ENCODE data around the gene NUP153. TPM values are rescaled to one million over a fixed set of nuclear protein-coding genes. Genes with fewer than 3 reads are reported as not detected.
"Not testable (repeated sequence)": the region's sequence is repeated elsewhere in the genome, so short reads cannot be mapped to it uniquely, and the experiment has no call there.

Gene NUP153
- total RNA-seq, 1 donor from 2014 or later = 30.8 TPM

- H3K9ac ChIP-seq (ENCODE audit: low read depth in 1 of 3, low read length in 3 of 3) = no peak overlapping the region
- no peaks in the 10 kb centered on the region for H3K36me3 ChIP-seq (ENCODE audit: control insufficient read depth in 3 of 3, insufficient read depth in 3 of 3, low read length in 3 of 3)
- H3K27ac ChIP-seq (ENCODE audit: low read depth, low read length) = no peak overlapping the region
- peaks cover 0 to 2% (median 0%) of the 10 kb centered on the region in 3 donors for H3K4me1 ChIP-seq (ENCODE audit: control insufficient read depth in 3 of 3, insufficient read depth in 3 of 3, low read length in 3 of 3)
- H3K9me3 ChIP-seq (ENCODE audit: control insufficient read depth in 3 of 3, low read length in 3 of 3) = no peaks in the 10 kb centered on the region
- H3K27me3 ChIP-seq (ENCODE audit: control insufficient read depth in 3 of 3, insufficient read depth in 3 of 3, low read length in 3 of 3) = no peaks in the 10 kb centered on the region
- no peak overlapping the region for H3K4me3 ChIP-seq (ENCODE audit: low read length in 3 of 3)
These were observed 117.2 kb downstream of the NUP153 start for GRCh38 chr6:17589406-17590096.

GRCh38 chr6:17588011-17588410 lies 118.7 kb downstream of the NUP153 start:
- Histone ChIP-seq H3K27ac (ENCODE audit: low read depth, low read length) (no peak overlapping the region), H3K9me3 (ENCODE audit: control insufficient read depth in 3 of 3, low read length in 3 of 3) (no peaks in the 10 kb centered on the region), H3K27me3 (ENCODE audit: control insufficient read depth in 3 of 3, insufficient read depth in 3 of 3, low read length in 3 of 3) (no peaks in the 10 kb centered on the region), H3K4me1 (ENCODE audit: control insufficient read depth in 3 of 3, insufficient read depth in 3 of 3, low read length in 3 of 3) (peaks cover 8 to 11% (median 8%) of the 10 kb centered on the region in 3 donors), H3K4me3 (ENCODE audit: low read length in 3 of 3) (no peak overlapping the region), H3K9ac (ENCODE audit: low read depth in 1 of 3, low read length in 3 of 3) (no peak overlapping the region), H3K36me3 (ENCODE audit: control insufficient read depth in 3 of 3, insufficient read depth in 3 of 3, low read length in 3 of 3) (no peaks in the 10 kb centered on the region)

- not testable (repeated sequence) for H3K4me3 ChIP-seq (ENCODE audit: low read length in 3 of 3); H3K9ac ChIP-seq (ENCODE audit: low read depth in 1 of 3, low read length in 3 of 3); H3K27ac ChIP-seq (ENCODE audit: low read depth, low read length); H3K9me3 ChIP-seq (ENCODE audit: control insufficient read depth in 3 of 3, low read length in 3 of 3); H3K36me3 ChIP-seq (ENCODE audit: control insufficient read depth in 3 of 3, insufficient read depth in 3 of 3, low read length in 3 of 3); H3K27me3 ChIP-seq (ENCODE audit: control insufficient read depth in 3 of 3, insufficient read depth in 3 of 3, low read length in 3 of 3)
- peaks cover 8 to 11% (median 8%) of the 10 kb centered on the region in 3 donors for H3K4me1 ChIP-seq (ENCODE audit: control insufficient read depth in 3 of 3, insufficient read depth in 3 of 3, low read length in 3 of 3)
These were observed 120.1 kb downstream of the NUP153 start for GRCh38 chr6:17586623-17587022.

GRCh38 chr6:17585766-17586490 lies 120.8 kb downstream of the NUP153 start:
- H3K27me3 ChIP-seq (ENCODE audit: control insufficient read depth in 3 of 3, insufficient read depth in 3 of 3, low read length in 3 of 3) = no peaks in the 10 kb centered on the region
- H3K9ac ChIP-seq (ENCODE audit: low read depth in 1 of 3, low read length in 3 of 3) = no peak overlapping the region
- H3K9me3 ChIP-seq (ENCODE audit: control insufficient read depth in 3 of 3, low read length in 3 of 3) = no peaks in the 10 kb centered on the region
- H3K27ac ChIP-seq (ENCODE audit: low read depth, low read length) = no peak overlapping the region
- no peak overlapping the region for H3K4me3 ChIP-seq (ENCODE audit: low read length in 3 of 3)
- H3K36me3 ChIP-seq (ENCODE audit: control insufficient read depth in 3 of 3, insufficient read depth in 3 of 3, low read length in 3 of 3) = no peaks in the 10 kb centered on the region
- H3K4me1 ChIP-seq (ENCODE audit: control insufficient read depth in 3 of 3, insufficient read depth in 3 of 3, low read length in 3 of 3) = peaks cover 8 to 11% (median 8%) of the 10 kb centered on the region in 3 donors

GRCh38 chr6:17584241-17584803 lies 122.4 kb downstream of the NUP153 start:
- H3K27me3 ChIP-seq (ENCODE audit: control insufficient read depth in 3 of 3, insufficient read depth in 3 of 3, low read length in 3 of 3) = no peaks in the 10 kb centered on the region
- H3K27ac ChIP-seq (ENCODE audit: low read depth, low read length) = peak overlapping the region; percentile 67
- H3K4me3 ChIP-seq (ENCODE audit: low read length in 3 of 3) = peak overlapping the region in 1 of 3 donors; percentile 54
- peaks cover 8 to 11% (median 8%) of the 10 kb centered on the region in 3 donors for H3K4me1 ChIP-seq (ENCODE audit: control insufficient read depth in 3 of 3, insufficient read depth in 3 of 3, low read length in 3 of 3)
- no peaks in the 10 kb centered on the region for H3K36me3 ChIP-seq (ENCODE audit: control insufficient read depth in 3 of 3, insufficient read depth in 3 of 3, low read length in 3 of 3)
- peak overlapping the region; percentile 66 to 86 (median 69) for H3K9ac ChIP-seq (ENCODE audit: low read depth in 1 of 3, low read length in 3 of 3)
- H3K9me3 ChIP-seq (ENCODE audit: control insufficient read depth in 3 of 3, low read length in 3 of 3) = no peaks in the 10 kb centered on the region

- Histone ChIP-seq H3K9ac (ENCODE audit: low read depth in 1 of 3, low read length in 3 of 3) (peak overlapping the region; percentile 66 to 86 (median 69)), H3K27ac (ENCODE audit: low read depth, low read length) (peak overlapping the region; percentile 67), H3K36me3 (ENCODE audit: control insufficient read depth in 3 of 3, insufficient read depth in 3 of 3, low read length in 3 of 3) (no peaks in the 10 kb centered on the region), H3K4me1 (ENCODE audit: control insufficient read depth in 3 of 3, insufficient read depth in 3 of 3, low read length in 3 of 3) (peaks cover 8 to 11% (median 8%) of the 10 kb centered on the region in 3 donors), H3K4me3 (ENCODE audit: low read length in 3 of 3) (peak overlapping the region in 2 of 3 donors; percentile 0 to 35), H3K27me3 (ENCODE audit: control insufficient read depth in 3 of 3, insufficient read depth in 3 of 3, low read length in 3 of 3) (no peaks in the 10 kb centered on the region), H3K9me3 (ENCODE audit: control insufficient read depth in 3 of 3, low read length in 3 of 3) (no peaks in the 10 kb centered on the region)
These were observed 122.9 kb downstream of the NUP153 start for GRCh38 chr6:17583811-17584210.

GRCh38 chr6:17581282-17581681 lies 125.4 kb downstream of the NUP153 start:
- Histone ChIP-seq H3K27ac (ENCODE audit: low read depth, low read length) (peak overlapping the region; percentile 51), H3K4me1 (ENCODE audit: control insufficient read depth in 3 of 3, insufficient read depth in 3 of 3, low read length in 3 of 3) (peaks cover 8 to 11% (median 8%) of the 10 kb centered on the region in 3 donors)
- not testable (repeated sequence) for H3K36me3 ChIP-seq (ENCODE audit: control insufficient read depth in 3 of 3, insufficient read depth in 3 of 3, low read length in 3 of 3); H3K27me3 ChIP-seq (ENCODE audit: control insufficient read depth in 3 of 3, insufficient read depth in 3 of 3, low read length in 3 of 3); H3K9me3 ChIP-seq (ENCODE audit: control insufficient read depth in 3 of 3, low read length in 3 of 3); H3K9ac ChIP-seq (ENCODE audit: low read depth in 1 of 3, low read length in 3 of 3); H3K4me3 ChIP-seq (ENCODE audit: low read length in 3 of 3)

- H3K36me3 ChIP-seq (ENCODE audit: control insufficient read depth in 3 of 3, insufficient read depth in 3 of 3, low read length in 3 of 3) = no peaks in the 10 kb centered on the region
- H3K4me1 ChIP-seq (ENCODE audit: control insufficient read depth in 3 of 3, insufficient read depth in 3 of 3, low read length in 3 of 3) = peaks cover 8 to 11% (median 8%) of the 10 kb centered on the region in 3 donors
- H3K27ac ChIP-seq (ENCODE audit: low read depth, low read length) = peak overlapping the region; percentile 51
- peak overlapping the region; percentile 62 to 71 (median 66) for H3K4me3 ChIP-seq (ENCODE audit: low read length in 3 of 3)
- H3K27me3 ChIP-seq (ENCODE audit: control insufficient read depth in 3 of 3, insufficient read depth in 3 of 3, low read length in 3 of 3) = no peaks in the 10 kb centered on the region
- H3K9ac ChIP-seq (ENCODE audit: low read depth in 1 of 3, low read length in 3 of 3) = peak overlapping the region; percentile 57 to 85 (median 83)
- H3K9me3 ChIP-seq (ENCODE audit: control insufficient read depth in 3 of 3, low read length in 3 of 3) = peaks cover 2 to 9% (median 3%) of the 10 kb centered on the region in 3 donors
These were observed 126.1 kb downstream of the NUP153 start for GRCh38 chr6:17580518-17581048.

GRCh38 chr6:17577059-17577458 lies 129.7 kb downstream of the NUP153 start:
- Histone ChIP-seq H3K9ac (ENCODE audit: low read depth in 1 of 3, low read length in 3 of 3) (no peak overlapping the region), H3K4me1 (ENCODE audit: control insufficient read depth in 3 of 3, insufficient read depth in 3 of 3, low read length in 3 of 3) (no peaks in the 10 kb centered on the region), H3K9me3 (ENCODE audit: control insufficient read depth in 3 of 3, low read length in 3 of 3) (peaks cover 2 to 9% (median 3%) of the 10 kb centered on the region in 3 donors), H3K36me3 (ENCODE audit: control insufficient read depth in 3 of 3, insufficient read depth in 3 of 3, low read length in 3 of 3) (no peaks in the 10 kb centered on the region), H3K4me3 (ENCODE audit: low read length in 3 of 3) (no peak overlapping the region), H3K27ac (ENCODE audit: low read depth, low read length) (no peak overlapping the region), H3K27me3 (ENCODE audit: control insufficient read depth in 3 of 3, insufficient read depth in 3 of 3, low read length in 3 of 3) (no peaks in the 10 kb centered on the region)
